NCI-H2081 treated with DMSO at 0.1 percent for 48 hours (cell line): ENCODE data around the gene SLC35E4.
A peak's percentile ranks its signal among the peaks of the same experiment; 100 is the strongest.
"Not testable (repeated sequence)": the region's sequence is repeated elsewhere in the genome, so short reads cannot be mapped to it uniquely, and the experiment has no call there.

Source experiments
- DNase-seq: peaks from one replicate; lab custom pipeline; 2025; lab: John Stamatoyannopoulos, UW

SLC35E4 gene

GRCh38 chr22:30635273-30636225 lies at the start of gene SLC35E4:
Gene SLC35E4 (plus strand): TSS chr22:30635781. CDS start chr22:30636451, 670 bp downstream.
- DNase-seq: no peak

GRCh38 chr22:30586414-30586813 lies 49.2 kb upstream of the SLC35E4 start:
- DNase-seq: no peak

GRCh38 chr22:30591191-30591587 lies 44.4 kb upstream of the SLC35E4 start:
- no peak for DNase-seq

GRCh38 chr22:30591588-30592359 lies 43.8 kb upstream of the SLC35E4 start, which contains the start of gene PES1:
Gene PES1 (minus strand): TSS chr22:30591910. CDS start chr22:30591833, 77 bp downstream.
- DNase-seq: peak; percentile 87

- DNase-seq: not testable (repeated sequence)
Observed at GRCh38 chr22:30592360-30592713, 43.2 kb upstream of the SLC35E4 start.

GRCh38 chr22:30596199-30596598 lies 39.4 kb upstream of the SLC35E4 start:
- no peak for DNase-seq

- DNase-seq: no peak
Observed at GRCh38 chr22:30596886-30597285, 38.7 kb upstream of the SLC35E4 start.

GRCh38 chr22:30598986-30599385 lies 36.6 kb upstream of the SLC35E4 start:
- DNase-seq: no peak

- DNase-seq: no peak
Observed at GRCh38 chr22:30600921-30601320, 34.7 kb upstream of the SLC35E4 start.

- no peak for DNase-seq
Observed at GRCh38 chr22:30601464-30601863, 34.1 kb upstream of the SLC35E4 start.

- DNase-seq: no peak
Observed at GRCh38 chr22:30602049-30602448, 33.5 kb upstream of the SLC35E4 start.

GRCh38 chr22:30603801-30604200 lies 31.8 kb upstream of the SLC35E4 start:
- no peak for DNase-seq

- no peak for DNase-seq
Observed at GRCh38 chr22:30604723-30605122, 30.9 kb upstream of the SLC35E4 start.

- DNase-seq: no peak
Observed at GRCh38 chr22:30605449-30606110, 30.0 kb upstream of the SLC35E4 start.

GRCh38 chr22:30606455-30607299 lies 28.9 kb upstream of the SLC35E4 start, which contains the start of gene TCN2:
Gene TCN2 (plus strand): TSS chr22:30607174. CDS start chr22:30607332, 158 bp downstream.
- no peak for DNase-seq

GRCh38 chr22:30607300-30607930 lies 28.2 kb upstream of the SLC35E4 start:
- no peak for DNase-seq

GRCh38 chr22:30607939-30608338 lies 27.6 kb upstream of the SLC35E4 start:
- no peak for DNase-seq

- DNase-seq: no peak
Observed at GRCh38 chr22:30609260-30610185, 26.1 kb upstream of the SLC35E4 start.

- DNase-seq: no peak
Observed at GRCh38 chr22:30610299-30610698, 25.3 kb upstream of the SLC35E4 start.

GRCh38 chr22:30611197-30611596 lies 24.4 kb upstream of the SLC35E4 start:
- no peak for DNase-seq
